Fibroblast of lung (primary cell): ENCODE results near the gene DENND2D.

Experiments used
- EZH2 ChIP-seq: IDR thresholded peaks from 2 replicates; pipeline ENCODE4 v1.5.1; 2012; ENCODE audit warnings: low read length, control low read depth, mild to moderate bottlenecking; ENCODE audit errors: missing control alignments
- TF ChIP-seq, protein P1 (sequence below), 2 donors: IDR thresholded peaks in 1 of 2; conservative IDR thresholded peaks in 1 of 2; 1 replicate in 1 of 2; 2 replicates in 1 of 2; pipeline ENCODE4 v1.5.1; 2011 to 2012; ENCODE audit warnings: low read length in 2 of 2, control low read depth in 1 of 2, inconsistent platforms in 1 of 2, low read depth in 1 of 2, mild to moderate bottlenecking in 1 of 2

DNA sequence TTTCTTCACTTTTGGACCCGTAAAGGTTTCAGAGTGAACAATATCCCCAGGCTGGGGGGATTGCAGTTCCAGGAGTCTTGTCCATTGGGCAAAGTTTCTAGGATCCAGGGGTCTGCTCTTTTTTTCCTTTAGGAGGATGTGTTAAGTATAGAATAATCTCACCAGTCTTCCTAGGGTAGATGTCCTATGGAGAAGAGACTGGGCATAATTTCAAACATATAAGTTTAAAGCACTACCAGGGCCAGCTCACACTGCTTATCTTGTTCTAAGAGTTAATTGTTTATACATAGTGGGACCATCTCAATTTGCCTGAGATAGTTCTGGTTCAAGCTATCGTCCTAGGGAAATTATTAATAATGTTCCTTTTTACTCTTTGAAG is 28.3 kb upstream of the DENND2D start:
- TF ChIP-seq, protein P1, sequence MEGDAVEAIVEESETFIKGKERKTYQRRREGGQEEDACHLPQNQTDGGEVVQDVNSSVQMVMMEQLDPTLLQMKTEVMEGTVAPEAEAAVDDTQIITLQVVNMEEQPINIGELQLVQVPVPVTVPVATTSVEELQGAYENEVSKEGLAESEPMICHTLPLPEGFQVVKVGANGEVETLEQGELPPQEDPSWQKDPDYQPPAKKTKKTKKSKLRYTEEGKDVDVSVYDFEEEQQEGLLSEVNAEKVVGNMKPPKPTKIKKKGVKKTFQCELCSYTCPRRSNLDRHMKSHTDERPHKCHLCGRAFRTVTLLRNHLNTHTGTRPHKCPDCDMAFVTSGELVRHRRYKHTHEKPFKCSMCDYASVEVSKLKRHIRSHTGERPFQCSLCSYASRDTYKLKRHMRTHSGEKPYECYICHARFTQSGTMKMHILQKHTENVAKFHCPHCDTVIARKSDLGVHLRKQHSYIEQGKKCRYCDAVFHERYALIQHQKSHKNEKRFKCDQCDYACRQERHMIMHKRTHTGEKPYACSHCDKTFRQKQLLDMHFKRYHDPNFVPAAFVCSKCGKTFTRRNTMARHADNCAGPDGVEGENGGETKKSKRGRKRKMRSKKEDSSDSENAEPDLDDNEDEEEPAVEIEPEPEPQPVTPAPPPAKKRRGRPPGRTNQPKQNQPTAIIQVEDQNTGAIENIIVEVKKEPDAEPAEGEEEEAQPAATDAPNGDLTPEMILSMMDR (conservative IDR thresholded peaks at IDR 0.05 in 1 of 2, IDR thresholded peaks at IDR 0.05 in 1 of 2; ENCODE audit: low read depth in 1 of 2, low read length in 2 of 2), result no peak
- TF ChIP-seq EZH2, result no peak
